MM.1S (cell line): Measurements from ENCODE around the gene POLN.

Experiments
- EZH2 ChIP-seq: fragments of 300-600 bp; sonication (generic); optimal IDR thresholded peaks from 2 replicates; pipeline ENCODE3; 2017; ENCODE audit warnings: low read depth, mild to moderate bottlenecking, antibody characterized with exemption, low read length, mixed read lengths
- TF ChIP-seq, protein P1 (sequence below): fragments of 300-600 bp; sonication (generic); IDR thresholded peaks from 2 replicates; pipeline ENCODE4 v1.5.1; 2016; ENCODE audit warnings: antibody characterized with exemption, low read length, mixed read lengths

DNA sequence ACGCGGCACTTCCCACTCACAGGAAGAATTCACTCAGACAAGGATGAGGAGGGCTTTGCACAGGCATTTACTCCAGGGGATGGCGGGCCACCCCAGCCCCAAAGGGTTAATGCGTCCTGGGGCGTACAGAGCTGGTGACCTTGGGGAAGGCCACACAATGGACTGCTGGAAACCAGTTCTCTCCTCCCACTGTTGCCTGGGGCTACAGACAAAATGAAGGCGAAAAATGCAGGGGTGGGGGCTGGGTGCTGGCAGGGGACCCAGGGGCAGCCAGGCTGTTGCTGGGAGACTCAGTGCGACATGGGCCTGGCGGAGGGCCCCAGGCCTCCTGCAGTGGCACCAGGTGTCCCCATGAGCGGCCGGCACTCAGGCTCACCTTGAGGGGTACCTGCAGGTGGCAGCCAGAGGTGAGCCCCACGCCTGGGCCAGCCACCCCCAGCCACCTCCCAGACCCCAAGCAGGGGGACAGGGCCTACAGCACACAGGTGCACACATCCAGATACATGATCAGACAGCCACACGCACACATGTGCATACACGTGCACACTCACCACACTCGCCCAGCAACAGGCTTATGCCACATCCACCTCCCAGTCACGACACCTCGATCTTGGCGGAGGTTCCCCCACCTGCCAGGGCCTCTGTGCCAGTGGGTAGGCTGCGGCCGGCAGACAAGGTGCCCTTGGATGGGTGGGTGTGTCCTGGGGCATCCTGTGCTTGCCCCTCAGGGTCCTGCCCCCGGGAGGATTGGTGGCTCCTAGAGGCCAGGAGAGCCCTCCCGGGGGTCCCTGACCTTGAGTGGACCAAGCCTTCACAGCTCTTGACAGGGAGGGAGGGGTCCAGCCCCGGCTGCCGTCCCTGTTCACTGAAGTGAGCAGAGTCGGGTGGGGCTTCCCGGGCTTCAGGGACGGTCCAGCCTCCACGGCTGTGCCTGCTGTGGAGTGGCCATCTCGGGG lies 169.7 kb downstream of the POLN start:
- TF ChIP-seq EZH2, result no peak
- TF ChIP-seq, protein P1, sequence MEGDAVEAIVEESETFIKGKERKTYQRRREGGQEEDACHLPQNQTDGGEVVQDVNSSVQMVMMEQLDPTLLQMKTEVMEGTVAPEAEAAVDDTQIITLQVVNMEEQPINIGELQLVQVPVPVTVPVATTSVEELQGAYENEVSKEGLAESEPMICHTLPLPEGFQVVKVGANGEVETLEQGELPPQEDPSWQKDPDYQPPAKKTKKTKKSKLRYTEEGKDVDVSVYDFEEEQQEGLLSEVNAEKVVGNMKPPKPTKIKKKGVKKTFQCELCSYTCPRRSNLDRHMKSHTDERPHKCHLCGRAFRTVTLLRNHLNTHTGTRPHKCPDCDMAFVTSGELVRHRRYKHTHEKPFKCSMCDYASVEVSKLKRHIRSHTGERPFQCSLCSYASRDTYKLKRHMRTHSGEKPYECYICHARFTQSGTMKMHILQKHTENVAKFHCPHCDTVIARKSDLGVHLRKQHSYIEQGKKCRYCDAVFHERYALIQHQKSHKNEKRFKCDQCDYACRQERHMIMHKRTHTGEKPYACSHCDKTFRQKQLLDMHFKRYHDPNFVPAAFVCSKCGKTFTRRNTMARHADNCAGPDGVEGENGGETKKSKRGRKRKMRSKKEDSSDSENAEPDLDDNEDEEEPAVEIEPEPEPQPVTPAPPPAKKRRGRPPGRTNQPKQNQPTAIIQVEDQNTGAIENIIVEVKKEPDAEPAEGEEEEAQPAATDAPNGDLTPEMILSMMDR, result no peak
